H9 (cell line): ENCODE data around the gene TYRO3. TPM values are rescaled to one million over a fixed set of nuclear protein-coding genes. Genes with fewer than 3 reads are reported as not detected.

Experiments used
- DNase-seq: peaks from one replicate; pipeline ENCODE4 v3.0.0-alpha.2; 2017
- H2AFZ ChIP-seq: one replicate; pipeline ENCODE4 v1.6.1; 2013; ENCODE audit warnings: mild to moderate bottlenecking, low read length, control low read depth, moderate library complexity
- H2AK5ac ChIP-seq: 2 replicates; pipeline ENCODE4 v1.6.1; 2013; ENCODE audit warnings: low read length, control low read depth, mixed read lengths; ENCODE audit not compliant: insufficient read length
- H2BK120ac ChIP-seq: one replicate; pipeline ENCODE4 v1.6.1; 2013; ENCODE audit warnings: low read depth, mild to moderate bottlenecking, low read length, control low read depth, inconsistent platforms; ENCODE audit not compliant: poor library complexity, severe bottlenecking
- H2BK12ac ChIP-seq: 2 replicates; pipeline ENCODE4 v1.6.1; 2013; ENCODE audit warnings: low read length, control low read depth, mixed read lengths, low read depth; ENCODE audit not compliant: insufficient read length
- H2BK15ac ChIP-seq: 2 replicates; pipeline ENCODE4 v1.6.1; 2013; ENCODE audit warnings: low read depth, low read length, control low read depth
- H2BK20ac ChIP-seq: one replicate; pipeline ENCODE4 v1.6.1; 2013; ENCODE audit warnings: low read depth, mild to moderate bottlenecking, low read length, control low read depth, inconsistent platforms; ENCODE audit not compliant: poor library complexity, severe bottlenecking
- H2BK5ac ChIP-seq: 2 replicates; pipeline ENCODE4 v1.6.1; 2013; ENCODE audit warnings: low read length, control low read depth, mixed read lengths; ENCODE audit not compliant: insufficient read length
- H3K14ac ChIP-seq: 2 replicates; pipeline ENCODE4 v1.6.1; 2013; ENCODE audit warnings: low read length, control low read depth; ENCODE audit not compliant: insufficient read depth
- H3K18ac ChIP-seq: 2 replicates; pipeline ENCODE4 v1.6.1; 2013; ENCODE audit warnings: low read depth, mild to moderate bottlenecking, mixed read lengths, low read length, control low read depth; ENCODE audit not compliant: insufficient read length
- H3K23ac ChIP-seq: 2 replicates; pipeline ENCODE4 v1.6.1; 2013; ENCODE audit warnings: low read length, control low read depth, mixed read lengths, low read depth; ENCODE audit not compliant: insufficient read length
- H3K23me2 ChIP-seq: 2 replicates; pipeline ENCODE4 v1.6.1; 2013; ENCODE audit warnings: low read depth, mild to moderate bottlenecking, mixed read lengths, low read length, control low read depth; ENCODE audit not compliant: insufficient read length, poor library complexity, severe bottlenecking
- H3K27ac ChIP-seq: 2 replicates; pipeline ENCODE4 v1.5.1; 2013; ENCODE audit warnings: low read length, control low read depth, mixed read lengths, low read depth; ENCODE audit not compliant: insufficient read length
- H3K27me3 ChIP-seq: 2 replicates; pipeline ENCODE4 v1.6.1; 2013; ENCODE audit warnings: low read length, control low read depth, inconsistent platforms; ENCODE audit not compliant: insufficient read depth
- H3K4ac ChIP-seq: 2 replicates; pipeline ENCODE4 v1.6.1; 2013; ENCODE audit warnings: low read depth, mild to moderate bottlenecking, control low read depth, inconsistent platforms, low read length, moderate library complexity
- H3K4me1 ChIP-seq: 2 replicates; pipeline ENCODE4 v1.6.1; 2013; ENCODE audit warnings: low read length, control low read depth, inconsistent platforms; ENCODE audit not compliant: insufficient read depth
- H3K4me2 ChIP-seq: 2 replicates; pipeline ENCODE4 v1.6.1; 2013; ENCODE audit warnings: low read length, control low read depth, mixed read lengths; ENCODE audit not compliant: insufficient read length, insufficient read depth
- H3K56ac ChIP-seq: 2 replicates; pipeline ENCODE4 v1.6.1; 2013; ENCODE audit warnings: low read depth, mild to moderate bottlenecking, mixed read lengths, low read length, control low read depth; ENCODE audit not compliant: insufficient read length
- H3K79me1 ChIP-seq: 2 replicates; pipeline ENCODE4 v1.6.1; 2013; ENCODE audit warnings: low read depth, mild to moderate bottlenecking, moderate library complexity, low read length, control low read depth, inconsistent platforms; ENCODE audit not compliant: insufficient read depth, poor library complexity, severe bottlenecking
- H3K79me2 ChIP-seq: 2 replicates; pipeline ENCODE4 v1.6.1; 2013; ENCODE audit warnings: low read length, control low read depth, inconsistent platforms; ENCODE audit not compliant: insufficient read depth
- H3K9ac ChIP-seq: 2 replicates; pipeline ENCODE4 v1.6.1; 2013; ENCODE audit warnings: low read length, control low read depth, mixed read lengths; ENCODE audit not compliant: insufficient read length; ENCODE audit errors: extremely low read depth
- H3K9me3 ChIP-seq: one replicate; pipeline ENCODE4 v1.6.1; 2013; ENCODE audit warnings: low read depth, low read length, inconsistent platforms; ENCODE audit not compliant: control insufficient read depth
- H3T11ph ChIP-seq: one replicate; pipeline ENCODE4 v1.6.1; 2013; ENCODE audit warnings: mild to moderate bottlenecking, low read length, control low read depth, inconsistent platforms
- H4K20me1 ChIP-seq: one replicate; pipeline ENCODE4 v1.6.1; 2013; ENCODE audit not compliant: control insufficient read depth, insufficient read length, insufficient read depth
- H4K5ac ChIP-seq: 2 replicates; pipeline ENCODE4 v1.6.1; 2013; ENCODE audit warnings: low read depth, mild to moderate bottlenecking, mixed read lengths, low read length, control low read depth; ENCODE audit not compliant: insufficient read length
- H4K8ac ChIP-seq: replicated peaks from 2 replicates; pipeline ENCODE4 v1.6.1; 2013; ENCODE audit warnings: low read length, control low read depth, mixed read lengths, low read depth; ENCODE audit not compliant: insufficient read length
- H4K91ac ChIP-seq: 2 replicates; pipeline ENCODE4 v1.6.1; 2013; ENCODE audit warnings: low read depth, mild to moderate bottlenecking, moderate library complexity, mixed read lengths, low read length, control low read depth; ENCODE audit not compliant: insufficient read length
- H3K27ac Mint-ChIP-seq, 3 experiments: 2 replicates in 2 of 3; 3 replicates in 1 of 3; pipeline ENCODE4 v1.8.0; 2020 to 2021; ENCODE audit warnings: mixed read lengths in 3 of 3, mild to moderate bottlenecking in 1 of 3, moderate library complexity in 1 of 3
- H3K27me3 Mint-ChIP-seq: 2 replicates; pipeline ENCODE4 v1.8.0; 2021; ENCODE audit warnings: low read depth, mild to moderate bottlenecking, moderate library complexity, mixed read lengths
- H3K36me3 Mint-ChIP-seq, 3 experiments: 2 replicates in 2 of 3; 3 replicates in 1 of 3; pipeline ENCODE4 v1.8.0; 2020 to 2021; ENCODE audit warnings: low read depth in 3 of 3, mixed read lengths in 3 of 3; ENCODE audit not compliant: insufficient read depth in 1 of 3
- H3K4me1 Mint-ChIP-seq, 2 experiments: 2 replicates each; pipeline ENCODE4 v1.8.0; 2020; ENCODE audit warnings: mixed read lengths in 2 of 2
- H3K4me3 Mint-ChIP-seq, 2 experiments: 2 replicates in 1 of 2; 3 replicates in 1 of 2; pipeline ENCODE4 v1.8.0; 2020 to 2021; ENCODE audit warnings: mild to moderate bottlenecking in 2 of 2, mixed read lengths in 2 of 2, moderate library complexity in 1 of 2
- H3K9me3 Mint-ChIP-seq, 2 experiments: 2 replicates in 1 of 2; 3 replicates in 1 of 2; pipeline ENCODE4 v1.8.0; 2020; ENCODE audit warnings: mild to moderate bottlenecking in 2 of 2, mixed read lengths in 2 of 2, moderate library complexity in 1 of 2
- WGBS: extraction: QIAGEN DNeasy Blood & Tissue Kit; methylation state at CpG from one replicate; pipeline ENCODE4 v1.1.7; 2013; ENCODE audit warnings: missing lambda C conversion rate, low lambda C conversion rate, mixed read lengths; ENCODE audit not compliant: insufficient read length; ENCODE audit errors: extremely low coverage; 5-methylcytosine and 5-hydroxymethylcytosine counted together
- total RNA-seq: library from RNA; stranded (reverse); gene quantifications from 2 replicates; pipeline ENCODE4 v1.2.1, GENCODE V29; 2021
- TF ChIP-seq, protein P1 (sequence below): fragments of 200-600 bp; sonication (generic); conservative IDR thresholded peaks from 3 replicates; pipeline ENCODE4 v1.8.0; 2021; ENCODE audit warnings: antibody characterized with exemption, mild to moderate bottlenecking

TYRO3 gene
- total RNA-seq, 1 experiment from 2014 or later, result 124 TPM

GRCh38 chr15:41621200-41622193, 62.5 kb downstream of the TYRO3 start:
- Histone ChIP-seq H3K79me2 (no peaks in the 10 kb centered on the region), H3K4me1 (no peaks in the 10 kb centered on the region), H3K9ac (no peak overlapping the region), H3K4me2 (peak overlapping the region; percentile 82), H3K18ac (peak overlapping the region; percentile 41), H2BK12ac (no peak overlapping the region), H2AK5ac (no peak overlapping the region), H3K27me3 (no peaks in the 10 kb centered on the region; the same call in 1 of the 2 replicates), H4K91ac (no peak overlapping the region), H3K14ac (peak overlapping the region; percentile 52; the same call in 1 of the 2 replicates), H3K4ac (no peak overlapping the region), H3K79me1 (no peaks in the 10 kb centered on the region), H2AFZ (no peak overlapping the region), H2BK20ac (no peak overlapping the region), H2BK15ac (no peak overlapping the region), H2BK120ac (no peak overlapping the region), H3K23ac (no peak overlapping the region), H3K56ac (no peak overlapping the region), H3K23me2 (peaks cover 6% of the 10 kb centered on the region), H2BK5ac (no peak overlapping the region), H4K5ac (no peak overlapping the region), H3K9me3 (no peaks in the 10 kb centered on the region), H3T11ph (no peak overlapping the region), H4K20me1 (no peaks in the 10 kb centered on the region), H3K27ac (no peak overlapping the region), H4K8ac (no peak overlapping the region)
- H3K27ac Mint-ChIP-seq, result peak overlapping the region in 2 of 3 experiments; percentile 82 to 89; a peak in 2 of 7 replicates
- H3K27me3 Mint-ChIP-seq, result peaks cover 20% of the 10 kb centered on the region
- H3K36me3 Mint-ChIP-seq, result peaks cover 2 to 15% (median 5%) of the 10 kb centered on the region in 3 experiments; a peak in 5 of 7 replicates
- peaks cover 7 to 8% of the 10 kb centered on the region in 2 experiments for H3K4me1 Mint-ChIP-seq
- DNase-seq, result peak; percentile 91
- H3K4me3 Mint-ChIP-seq, result peak overlapping the region; percentile 64 to 76
- TF ChIP-seq, protein P1, sequence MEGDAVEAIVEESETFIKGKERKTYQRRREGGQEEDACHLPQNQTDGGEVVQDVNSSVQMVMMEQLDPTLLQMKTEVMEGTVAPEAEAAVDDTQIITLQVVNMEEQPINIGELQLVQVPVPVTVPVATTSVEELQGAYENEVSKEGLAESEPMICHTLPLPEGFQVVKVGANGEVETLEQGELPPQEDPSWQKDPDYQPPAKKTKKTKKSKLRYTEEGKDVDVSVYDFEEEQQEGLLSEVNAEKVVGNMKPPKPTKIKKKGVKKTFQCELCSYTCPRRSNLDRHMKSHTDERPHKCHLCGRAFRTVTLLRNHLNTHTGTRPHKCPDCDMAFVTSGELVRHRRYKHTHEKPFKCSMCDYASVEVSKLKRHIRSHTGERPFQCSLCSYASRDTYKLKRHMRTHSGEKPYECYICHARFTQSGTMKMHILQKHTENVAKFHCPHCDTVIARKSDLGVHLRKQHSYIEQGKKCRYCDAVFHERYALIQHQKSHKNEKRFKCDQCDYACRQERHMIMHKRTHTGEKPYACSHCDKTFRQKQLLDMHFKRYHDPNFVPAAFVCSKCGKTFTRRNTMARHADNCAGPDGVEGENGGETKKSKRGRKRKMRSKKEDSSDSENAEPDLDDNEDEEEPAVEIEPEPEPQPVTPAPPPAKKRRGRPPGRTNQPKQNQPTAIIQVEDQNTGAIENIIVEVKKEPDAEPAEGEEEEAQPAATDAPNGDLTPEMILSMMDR, result no peak
- no CpG with 5 or more reads among the region's 104 CpGs for WGBS
- H3K9me3 Mint-ChIP-seq, result peaks cover 10 to 16% of the 10 kb centered on the region in 2 experiments
